Neural cell (in vitro differentiated cells): Measurements from ENCODE around the gene NME7. TPM values are rescaled to one million over a fixed set of nuclear protein-coding genes. Genes with fewer than 3 reads are reported as not detected.

Experiments
- H2AFZ ChIP-seq: fragments of 200-600, 300-800 bp; sonication (generic), shearing (Covaris generic); 2 replicates; pipeline ENCODE4 v1.6.0; 2014; ENCODE audit warnings: low read depth, mild to moderate bottlenecking, antibody characterized with exemption, low read length, moderate library complexity
- H3F3A ChIP-seq: fragments of 200-600 bp; shearing (Covaris generic); 2 replicates; pipeline ENCODE4 v1.6.1; 2016; ENCODE audit warnings: mild to moderate bottlenecking, moderate library complexity, mixed read lengths, antibody characterized with exemption, low read length; ENCODE audit not compliant: insufficient read depth, poor library complexity, severe bottlenecking
- H3K27ac ChIP-seq: fragments of 200-600, 300-800 bp; sonication (generic), shearing (Covaris generic); 2 replicates; pipeline ENCODE4 v1.5.1; 2014; ENCODE audit warnings: mild to moderate bottlenecking, low read length, moderate library complexity
- H3K27me3 ChIP-seq: fragments of 300-800, 200-600 bp; sonication (generic), shearing (Covaris generic); 2 replicates; pipeline ENCODE4 v1.6.0; 2014; ENCODE audit warnings: mild to moderate bottlenecking, low read depth, low read length, moderate library complexity; ENCODE audit not compliant: insufficient read depth
- H3K36me3 ChIP-seq: fragments of 300-800, 200-600 bp; sonication (generic), shearing (Covaris generic); 2 replicates; pipeline ENCODE4 v1.5.1; 2014; ENCODE audit warnings: mild to moderate bottlenecking, antibody characterized with exemption, low read length, moderate library complexity; ENCODE audit not compliant: insufficient read depth
- H3K4me2 ChIP-seq: fragments of 300-800, 200-600 bp; sonication (generic), shearing (Covaris generic); 2 replicates; pipeline ENCODE4 v1.6.0; 2014; ENCODE audit warnings: mild to moderate bottlenecking, low read length
- H3K4me3 ChIP-seq: fragments of 300-800, 200-600 bp; sonication (generic), shearing (Covaris generic); 2 replicates; pipeline ENCODE4 v1.5.1; 2014; ENCODE audit warnings: mild to moderate bottlenecking, low read length, moderate library complexity
- H3K79me2 ChIP-seq: fragments of 200-600 bp; shearing (Covaris generic); replicated peaks from 2 replicates; pipeline ENCODE4 v1.6.0; 2014; ENCODE audit warnings: mild to moderate bottlenecking, low read length, moderate library complexity; ENCODE audit not compliant: insufficient read depth
- H3K9ac ChIP-seq: fragments of 300-800, 200-600 bp; sonication (generic), shearing (Covaris generic); 2 replicates; pipeline ENCODE4 v1.6.1; 2016; ENCODE audit warnings: mild to moderate bottlenecking, low read length, mixed read lengths
- H3K9me2 ChIP-seq: fragments of 200-600 bp; shearing (Covaris generic); 2 replicates; pipeline ENCODE4 v1.6.1; 2016; ENCODE audit warnings: mild to moderate bottlenecking, low read length, mixed read lengths; ENCODE audit not compliant: insufficient read depth
- H3K9me3 ChIP-seq: fragments of 200-600, 300-800 bp; sonication (generic), shearing (Covaris generic); 2 replicates; pipeline ENCODE4 v1.6.1; 2016; ENCODE audit warnings: mild to moderate bottlenecking, mixed run types, low read length, moderate library complexity, mixed read lengths
- H4K20me1 ChIP-seq: fragments of 200-600 bp; shearing (Covaris generic); 2 replicates; pipeline ENCODE4 v1.6.1; 2016; ENCODE audit warnings: mild to moderate bottlenecking, mixed run types; ENCODE audit not compliant: insufficient read depth
- EP300 ChIP-seq: fragments of 450-650 bp; conservative IDR thresholded peaks from 2 replicates; pipeline ENCODE4 v1.6.1; 2014; ENCODE audit warnings: antibody characterized with exemption, mild to moderate bottlenecking, moderate library complexity; ENCODE audit not compliant: poor library complexity, severe bottlenecking
- EZH2 ChIP-seq: fragments of 200-600, 300-800 bp; shearing (Covaris generic), sonication (generic); IDR thresholded peaks from 2 replicates; pipeline ENCODE4 v1.6.1; 2014; ENCODE audit warnings: antibody characterized with exemption, low read length, borderline replicate concordance, mild to moderate bottlenecking; ENCODE audit not compliant: insufficient read depth, poor library complexity, severe bottlenecking
- MXI1 ChIP-seq: fragments of 450-650 bp; conservative IDR thresholded peaks from 2 replicates; pipeline ENCODE4 v1.6.1; 2014; ENCODE audit warnings: antibody characterized with exemption, mild to moderate bottlenecking; ENCODE audit not compliant: poor library complexity, severe bottlenecking
- POLR2AphosphoS5 ChIP-seq: IDR thresholded peaks from 2 replicates; pipeline ENCODE4 v1.6.1; 2012
- RAD21 ChIP-seq: fragments of 450-650 bp; conservative IDR thresholded peaks from 2 replicates; pipeline ENCODE4 v1.6.1; 2014; ENCODE audit warnings: antibody characterized with exemption, mild to moderate bottlenecking, moderate library complexity
- SMC3 ChIP-seq: fragments of 450-650 bp; conservative IDR thresholded peaks from 2 replicates; pipeline ENCODE4 v1.6.1; 2014; ENCODE audit warnings: antibody characterized with exemption, mild to moderate bottlenecking, moderate library complexity; ENCODE audit not compliant: poor library complexity
- TAF1 ChIP-seq: IDR thresholded peaks from 2 replicates; pipeline ENCODE4 v1.6.1; 2012; ENCODE audit warnings: low read depth
- polyA plus RNA-seq: library from polyadenylated mRNA; depleted of rRNA; stranded (reverse); fragments of >200 nt; gene quantifications from 2 replicates; pipeline ENCODE4 v1.2.3, GENCODE V29; 2014
- TF ChIP-seq, protein P1 (sequence below): fragments of 450-650 bp; IDR thresholded peaks from 2 replicates; pipeline ENCODE4 v1.5.1; 2014; ENCODE audit warnings: antibody characterized with exemption, mild to moderate bottlenecking, moderate library complexity; ENCODE audit not compliant: poor library complexity, severe bottlenecking
- TF ChIP-seq, protein P2 (sequence below): IDR thresholded peaks from 2 replicates; pipeline ENCODE4 v1.6.1; 2012; ENCODE audit warnings: borderline replicate concordance

Gene NME7
- polyA plus RNA-seq, 1 donor from 2014 or later, result 42.4 TPM

DNA sequence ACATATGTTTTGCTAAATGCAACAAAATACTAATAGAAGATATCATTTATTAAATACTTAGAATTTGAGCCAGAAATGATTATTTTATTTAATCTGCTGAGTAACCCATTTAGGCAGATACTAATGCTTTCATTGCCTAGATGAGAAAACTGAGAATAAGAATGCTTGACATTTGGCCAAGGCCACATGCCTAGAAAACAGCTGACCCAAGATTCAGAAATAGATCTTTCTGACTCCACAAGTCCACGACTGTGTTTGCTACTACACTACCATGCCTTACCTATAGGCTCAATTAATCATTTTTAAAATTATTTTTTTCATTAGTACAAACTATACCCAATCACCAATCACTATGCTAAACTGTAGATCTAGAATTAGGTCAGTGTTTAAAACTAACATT lies 131.5 kb downstream of the NME7 start:
- Histone ChIP-seq H3K27ac (no peak overlapping the region), H3K36me3 (no peaks in the 10 kb centered on the region), H3K27me3 (no peaks in the 10 kb centered on the region), H3K9me3 (no peaks in the 10 kb centered on the region), H3K9ac (no peak overlapping the region), H3K9me2 (no peaks in the 10 kb centered on the region), H2AFZ (no peak overlapping the region), H4K20me1 (no peaks in the 10 kb centered on the region), H3F3A (no peaks in the 10 kb centered on the region), H3K4me3 (no peak overlapping the region), H3K4me2 (no peak overlapping the region), H3K79me2 (no peaks in the 10 kb centered on the region)
- TF ChIP-seq EP300 (no peak), RAD21 (no peak), TAF1 (no peak), EZH2 (no peak), MXI1 (no peak), POLR2AphosphoS5 (no peak), SMC3 (no peak)
- TF ChIP-seq, protein P1, sequence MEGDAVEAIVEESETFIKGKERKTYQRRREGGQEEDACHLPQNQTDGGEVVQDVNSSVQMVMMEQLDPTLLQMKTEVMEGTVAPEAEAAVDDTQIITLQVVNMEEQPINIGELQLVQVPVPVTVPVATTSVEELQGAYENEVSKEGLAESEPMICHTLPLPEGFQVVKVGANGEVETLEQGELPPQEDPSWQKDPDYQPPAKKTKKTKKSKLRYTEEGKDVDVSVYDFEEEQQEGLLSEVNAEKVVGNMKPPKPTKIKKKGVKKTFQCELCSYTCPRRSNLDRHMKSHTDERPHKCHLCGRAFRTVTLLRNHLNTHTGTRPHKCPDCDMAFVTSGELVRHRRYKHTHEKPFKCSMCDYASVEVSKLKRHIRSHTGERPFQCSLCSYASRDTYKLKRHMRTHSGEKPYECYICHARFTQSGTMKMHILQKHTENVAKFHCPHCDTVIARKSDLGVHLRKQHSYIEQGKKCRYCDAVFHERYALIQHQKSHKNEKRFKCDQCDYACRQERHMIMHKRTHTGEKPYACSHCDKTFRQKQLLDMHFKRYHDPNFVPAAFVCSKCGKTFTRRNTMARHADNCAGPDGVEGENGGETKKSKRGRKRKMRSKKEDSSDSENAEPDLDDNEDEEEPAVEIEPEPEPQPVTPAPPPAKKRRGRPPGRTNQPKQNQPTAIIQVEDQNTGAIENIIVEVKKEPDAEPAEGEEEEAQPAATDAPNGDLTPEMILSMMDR, result no peak
- TF ChIP-seq, protein P2, sequence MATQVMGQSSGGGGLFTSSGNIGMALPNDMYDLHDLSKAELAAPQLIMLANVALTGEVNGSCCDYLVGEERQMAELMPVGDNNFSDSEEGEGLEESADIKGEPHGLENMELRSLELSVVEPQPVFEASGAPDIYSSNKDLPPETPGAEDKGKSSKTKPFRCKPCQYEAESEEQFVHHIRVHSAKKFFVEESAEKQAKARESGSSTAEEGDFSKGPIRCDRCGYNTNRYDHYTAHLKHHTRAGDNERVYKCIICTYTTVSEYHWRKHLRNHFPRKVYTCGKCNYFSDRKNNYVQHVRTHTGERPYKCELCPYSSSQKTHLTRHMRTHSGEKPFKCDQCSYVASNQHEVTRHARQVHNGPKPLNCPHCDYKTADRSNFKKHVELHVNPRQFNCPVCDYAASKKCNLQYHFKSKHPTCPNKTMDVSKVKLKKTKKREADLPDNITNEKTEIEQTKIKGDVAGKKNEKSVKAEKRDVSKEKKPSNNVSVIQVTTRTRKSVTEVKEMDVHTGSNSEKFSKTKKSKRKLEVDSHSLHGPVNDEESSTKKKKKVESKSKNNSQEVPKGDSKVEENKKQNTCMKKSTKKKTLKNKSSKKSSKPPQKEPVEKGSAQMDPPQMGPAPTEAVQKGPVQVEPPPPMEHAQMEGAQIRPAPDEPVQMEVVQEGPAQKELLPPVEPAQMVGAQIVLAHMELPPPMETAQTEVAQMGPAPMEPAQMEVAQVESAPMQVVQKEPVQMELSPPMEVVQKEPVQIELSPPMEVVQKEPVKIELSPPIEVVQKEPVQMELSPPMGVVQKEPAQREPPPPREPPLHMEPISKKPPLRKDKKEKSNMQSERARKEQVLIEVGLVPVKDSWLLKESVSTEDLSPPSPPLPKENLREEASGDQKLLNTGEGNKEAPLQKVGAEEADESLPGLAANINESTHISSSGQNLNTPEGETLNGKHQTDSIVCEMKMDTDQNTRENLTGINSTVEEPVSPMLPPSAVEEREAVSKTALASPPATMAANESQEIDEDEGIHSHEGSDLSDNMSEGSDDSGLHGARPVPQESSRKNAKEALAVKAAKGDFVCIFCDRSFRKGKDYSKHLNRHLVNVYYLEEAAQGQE, result no peak

GRCh38 chr1:169235568-169235967 lies 132.0 kb downstream of the NME7 start:
- no peak for TF ChIP-seq MXI1
- H3K79me2 ChIP-seq, result no peaks in the 10 kb centered on the region
- H3K9me3 ChIP-seq, result no peaks in the 10 kb centered on the region
- H3K27me3 ChIP-seq, result no peaks in the 10 kb centered on the region
- H3K4me2 ChIP-seq, result no peak overlapping the region
- no peaks in the 10 kb centered on the region for H3F3A ChIP-seq
- no peaks in the 10 kb centered on the region for H3K36me3 ChIP-seq
- H4K20me1 ChIP-seq, result no peaks in the 10 kb centered on the region
- H3K4me3 ChIP-seq, result no peak overlapping the region
- no peaks in the 10 kb centered on the region for H3K9me2 ChIP-seq
- no peak overlapping the region for H3K27ac ChIP-seq
- H3K9ac ChIP-seq, result no peak overlapping the region
- no peak overlapping the region for H2AFZ ChIP-seq

DNA sequence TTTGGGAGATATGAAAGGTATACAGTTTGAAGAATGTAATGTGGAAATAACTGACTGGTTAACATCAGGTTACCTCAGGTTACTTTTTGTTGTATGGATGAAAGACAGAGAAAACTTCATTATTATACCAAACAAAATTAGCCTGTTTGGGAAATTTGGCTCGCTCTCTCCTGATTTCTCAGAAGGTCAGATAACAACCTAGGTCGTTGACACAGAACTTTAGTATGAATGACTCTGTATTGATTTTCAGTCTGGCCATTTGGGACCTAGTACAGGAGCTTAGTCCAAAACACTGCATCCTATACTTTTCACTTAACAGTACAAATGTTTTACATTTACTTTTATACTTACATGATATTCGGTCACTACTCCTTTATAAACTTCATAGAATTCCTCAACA lies 132.8 kb downstream of the NME7 start:
- Histone ChIP-seq H3K9me2 (no peaks in the 10 kb centered on the region), H3F3A (no peaks in the 10 kb centered on the region), H2AFZ (no peak overlapping the region), H3K79me2 (no peaks in the 10 kb centered on the region), H3K9ac (no peak overlapping the region), H3K36me3 (no peaks in the 10 kb centered on the region), H3K27ac (no peak overlapping the region), H3K4me2 (no peak overlapping the region), H3K4me3 (no peak overlapping the region), H3K9me3 (no peaks in the 10 kb centered on the region), H4K20me1 (no peaks in the 10 kb centered on the region), H3K27me3 (no peaks in the 10 kb centered on the region)
- TF ChIP-seq, protein P1, result no peak
- TF ChIP-seq RAD21 (no peak), POLR2AphosphoS5 (no peak), MXI1 (no peak)
